ENCODE results near the gene REXO5. TPM values are rescaled to one million over a fixed set of nuclear protein-coding genes. Genes with fewer than 3 reads are reported as not detected.

The REXO5 gene
- total and polyA plus RNA-seq, 2 of the 13 experiments (the other 11 are each of a cell fraction or from before 2014, with no cell fraction given), result 5.9 to 13.1 TPM

GRCh38 chr16:20849589-20850390 lies 43.5 kb downstream of the REXO5 start (continued):
- TF ChIP-seq ZNF607 (CRISPR knock-in tag; IDR thresholded peaks at IDR 0.05; ENCODE audit: borderline replicate concordance) (no peak), CENPBD1 (CRISPR knock-in tag; IDR thresholded peaks at IDR 0.05; ENCODE audit: borderline replicate concordance, low read depth) (no peak), ZFP82 (CRISPR knock-in tag; IDR thresholded peaks at IDR 0.05; ENCODE audit: borderline replicate concordance) (no peak), ZNF333 (CRISPR knock-in tag; IDR thresholded peaks at IDR 0.05; ENCODE audit: borderline replicate concordance) (no peak), ZSCAN29 (CRISPR knock-in tag; conservative IDR thresholded peaks at IDR 0.05) (peak; percentile 56; the same call in 1 of the 2 replicates), PAWR (CRISPR knock-in tag; IDR thresholded peaks at IDR 0.05; ENCODE audit: borderline replicate concordance) (0 out of 2 replicates have a peak, but pooled peaks have one; percentile 51), POLR2AphosphoS5 (IDR thresholded peaks at IDR 0.05; ENCODE audit: low read depth, low read length) (no peak), NPAS2 (CRISPR knock-in tag; IDR thresholded peaks at IDR 0.05; ENCODE audit: borderline replicate concordance) (no peak), TEAD3 (CRISPR knock-in tag; optimal IDR thresholded peaks at IDR 0.05; ENCODE audit: borderline replicate concordance) (peak; percentile 79), FOXO1 (CRISPR knock-in tag; IDR thresholded peaks at IDR 0.05) (no peak), ZNF350 (CRISPR knock-in tag; IDR thresholded peaks at IDR 0.05; ENCODE audit: borderline replicate concordance, low read depth) (no peak), KLF12 (CRISPR knock-in tag; IDR thresholded peaks at IDR 0.05; ENCODE audit: borderline replicate concordance) (no peak), ZNF281 (CRISPR knock-in tag; IDR thresholded peaks at IDR 0.05; ENCODE audit: borderline replicate concordance) (no peak), RBFOX2 (IDR thresholded peaks at IDR 0.05; ENCODE audit: low read depth, low read length) (no peak), ZNF33B (CRISPR knock-in tag; IDR thresholded peaks at IDR 0.05) (no peak), ERF (CRISPR knock-in tag; IDR thresholded peaks at IDR 0.05) (peak; percentile 73; the same call in 1 of the 2 replicates)
- TF ChIP-seq, protein P1, sequence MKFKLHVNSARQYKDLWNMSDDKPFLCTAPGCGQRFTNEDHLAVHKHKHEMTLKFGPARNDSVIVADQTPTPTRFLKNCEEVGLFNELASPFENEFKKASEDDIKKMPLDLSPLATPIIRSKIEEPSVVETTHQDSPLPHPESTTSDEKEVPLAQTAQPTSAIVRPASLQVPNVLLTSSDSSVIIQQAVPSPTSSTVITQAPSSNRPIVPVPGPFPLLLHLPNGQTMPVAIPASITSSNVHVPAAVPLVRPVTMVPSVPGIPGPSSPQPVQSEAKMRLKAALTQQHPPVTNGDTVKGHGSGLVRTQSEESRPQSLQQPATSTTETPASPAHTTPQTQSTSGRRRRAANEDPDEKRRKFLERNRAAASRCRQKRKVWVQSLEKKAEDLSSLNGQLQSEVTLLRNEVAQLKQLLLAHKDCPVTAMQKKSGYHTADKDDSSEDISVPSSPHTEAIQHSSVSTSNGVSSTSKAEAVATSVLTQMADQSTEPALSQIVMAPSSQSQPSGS (CRISPR knock-in tag; IDR thresholded peaks at IDR 0.05), result peak; percentile 70; the same call in 1 of the 2 replicates
- TF ChIP-seq, protein P2, sequence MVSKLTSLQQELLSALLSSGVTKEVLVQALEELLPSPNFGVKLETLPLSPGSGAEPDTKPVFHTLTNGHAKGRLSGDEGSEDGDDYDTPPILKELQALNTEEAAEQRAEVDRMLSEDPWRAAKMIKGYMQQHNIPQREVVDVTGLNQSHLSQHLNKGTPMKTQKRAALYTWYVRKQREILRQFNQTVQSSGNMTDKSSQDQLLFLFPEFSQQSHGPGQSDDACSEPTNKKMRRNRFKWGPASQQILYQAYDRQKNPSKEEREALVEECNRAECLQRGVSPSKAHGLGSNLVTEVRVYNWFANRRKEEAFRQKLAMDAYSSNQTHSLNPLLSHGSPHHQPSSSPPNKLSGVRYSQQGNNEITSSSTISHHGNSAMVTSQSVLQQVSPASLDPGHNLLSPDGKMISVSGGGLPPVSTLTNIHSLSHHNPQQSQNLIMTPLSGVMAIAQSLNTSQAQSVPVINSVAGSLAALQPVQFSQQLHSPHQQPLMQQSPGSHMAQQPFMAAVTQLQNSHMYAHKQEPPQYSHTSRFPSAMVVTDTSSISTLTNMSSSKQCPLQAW (CRISPR knock-in tag; IDR thresholded peaks at IDR 0.05), result 0 out of 2 replicates have a peak, but pooled peaks have one; percentile 11
- TF ChIP-seq, protein P3, sequence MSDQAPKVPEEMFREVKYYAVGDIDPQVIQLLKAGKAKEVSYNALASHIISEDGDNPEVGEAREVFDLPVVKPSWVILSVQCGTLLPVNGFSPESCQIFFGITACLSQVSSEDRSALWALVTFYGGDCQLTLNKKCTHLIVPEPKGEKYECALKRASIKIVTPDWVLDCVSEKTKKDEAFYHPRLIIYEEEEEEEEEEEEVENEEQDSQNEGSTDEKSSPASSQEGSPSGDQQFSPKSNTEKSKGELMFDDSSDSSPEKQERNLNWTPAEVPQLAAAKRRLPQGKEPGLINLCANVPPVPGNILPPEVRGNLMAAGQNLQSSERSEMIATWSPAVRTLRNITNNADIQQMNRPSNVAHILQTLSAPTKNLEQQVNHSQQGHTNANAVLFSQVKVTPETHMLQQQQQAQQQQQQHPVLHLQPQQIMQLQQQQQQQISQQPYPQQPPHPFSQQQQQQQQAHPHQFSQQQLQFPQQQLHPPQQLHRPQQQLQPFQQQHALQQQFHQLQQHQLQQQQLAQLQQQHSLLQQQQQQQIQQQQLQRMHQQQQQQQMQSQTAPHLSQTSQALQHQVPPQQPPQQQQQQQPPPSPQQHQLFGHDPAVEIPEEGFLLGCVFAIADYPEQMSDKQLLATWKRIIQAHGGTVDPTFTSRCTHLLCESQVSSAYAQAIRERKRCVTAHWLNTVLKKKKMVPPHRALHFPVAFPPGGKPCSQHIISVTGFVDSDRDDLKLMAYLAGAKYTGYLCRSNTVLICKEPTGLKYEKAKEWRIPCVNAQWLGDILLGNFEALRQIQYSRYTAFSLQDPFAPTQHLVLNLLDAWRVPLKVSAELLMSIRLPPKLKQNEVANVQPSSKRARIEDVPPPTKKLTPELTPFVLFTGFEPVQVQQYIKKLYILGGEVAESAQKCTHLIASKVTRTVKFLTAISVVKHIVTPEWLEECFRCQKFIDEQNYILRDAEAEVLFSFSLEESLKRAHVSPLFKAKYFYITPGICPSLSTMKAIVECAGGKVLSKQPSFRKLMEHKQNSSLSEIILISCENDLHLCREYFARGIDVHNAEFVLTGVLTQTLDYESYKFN (CRISPR knock-in tag; conservative IDR thresholded peaks at IDR 0.05), result no peak

All from HepG2 (cell line).